OCI-LY3 (cell line): ENCODE data around the gene PRSS33.

Experiments
- EZH2phosphoT487 ChIP-seq: fragments of 200-600 bp; shearing (Covaris generic); IDR thresholded peaks from 2 replicates; pipeline ENCODE4 v1.6.1; 2018; ENCODE audit warnings: antibody characterized with exemption, mixed run types, low read depth
- TF ChIP-seq, protein P1 (sequence below): fragments of 200-600, 300-600 bp; sonication (generic); IDR thresholded peaks from 2 replicates; pipeline ENCODE4 v1.5.1; 2014; ENCODE audit warnings: antibody characterized with exemption, low read length, low read depth

DNA sequence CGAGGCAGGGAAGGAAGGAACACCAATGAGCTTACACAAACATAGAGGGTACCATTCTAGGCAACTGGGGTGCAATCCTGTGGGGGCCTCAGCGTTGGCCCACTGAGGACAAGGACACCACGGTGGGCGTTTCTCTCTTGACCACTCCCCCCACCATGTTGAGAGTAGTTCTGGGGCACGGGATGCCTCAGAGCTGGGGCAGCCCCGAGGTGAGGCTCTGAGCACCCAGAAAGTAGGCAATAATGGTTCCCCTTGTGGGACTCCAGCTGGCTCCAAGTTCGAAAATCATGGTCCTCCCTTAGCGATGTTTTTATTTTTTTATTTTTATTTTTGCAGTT lies 34.8 kb upstream of the PRSS33 start:
- TF ChIP-seq, protein P1, sequence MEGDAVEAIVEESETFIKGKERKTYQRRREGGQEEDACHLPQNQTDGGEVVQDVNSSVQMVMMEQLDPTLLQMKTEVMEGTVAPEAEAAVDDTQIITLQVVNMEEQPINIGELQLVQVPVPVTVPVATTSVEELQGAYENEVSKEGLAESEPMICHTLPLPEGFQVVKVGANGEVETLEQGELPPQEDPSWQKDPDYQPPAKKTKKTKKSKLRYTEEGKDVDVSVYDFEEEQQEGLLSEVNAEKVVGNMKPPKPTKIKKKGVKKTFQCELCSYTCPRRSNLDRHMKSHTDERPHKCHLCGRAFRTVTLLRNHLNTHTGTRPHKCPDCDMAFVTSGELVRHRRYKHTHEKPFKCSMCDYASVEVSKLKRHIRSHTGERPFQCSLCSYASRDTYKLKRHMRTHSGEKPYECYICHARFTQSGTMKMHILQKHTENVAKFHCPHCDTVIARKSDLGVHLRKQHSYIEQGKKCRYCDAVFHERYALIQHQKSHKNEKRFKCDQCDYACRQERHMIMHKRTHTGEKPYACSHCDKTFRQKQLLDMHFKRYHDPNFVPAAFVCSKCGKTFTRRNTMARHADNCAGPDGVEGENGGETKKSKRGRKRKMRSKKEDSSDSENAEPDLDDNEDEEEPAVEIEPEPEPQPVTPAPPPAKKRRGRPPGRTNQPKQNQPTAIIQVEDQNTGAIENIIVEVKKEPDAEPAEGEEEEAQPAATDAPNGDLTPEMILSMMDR: no peak
- TF ChIP-seq EZH2phosphoT487: no peak
